GM21737 (cell line): Measurements from ENCODE around the gene TACC2.
"Not testable (repeated sequence)": the region's sequence is repeated elsewhere in the genome, so short reads cannot be mapped to it uniquely, and the experiment has no call there.

ENCODE experiments used
- ATAC-seq: cut with Tn5 transposase; IDR thresholded peaks from one replicate; pipeline ENCODE4 v1.9.1; 2021; ENCODE audit warnings: mild to moderate bottlenecking, moderate library complexity; ENCODE audit not compliant: unreplicated experiment

TACC2 gene, protein sequence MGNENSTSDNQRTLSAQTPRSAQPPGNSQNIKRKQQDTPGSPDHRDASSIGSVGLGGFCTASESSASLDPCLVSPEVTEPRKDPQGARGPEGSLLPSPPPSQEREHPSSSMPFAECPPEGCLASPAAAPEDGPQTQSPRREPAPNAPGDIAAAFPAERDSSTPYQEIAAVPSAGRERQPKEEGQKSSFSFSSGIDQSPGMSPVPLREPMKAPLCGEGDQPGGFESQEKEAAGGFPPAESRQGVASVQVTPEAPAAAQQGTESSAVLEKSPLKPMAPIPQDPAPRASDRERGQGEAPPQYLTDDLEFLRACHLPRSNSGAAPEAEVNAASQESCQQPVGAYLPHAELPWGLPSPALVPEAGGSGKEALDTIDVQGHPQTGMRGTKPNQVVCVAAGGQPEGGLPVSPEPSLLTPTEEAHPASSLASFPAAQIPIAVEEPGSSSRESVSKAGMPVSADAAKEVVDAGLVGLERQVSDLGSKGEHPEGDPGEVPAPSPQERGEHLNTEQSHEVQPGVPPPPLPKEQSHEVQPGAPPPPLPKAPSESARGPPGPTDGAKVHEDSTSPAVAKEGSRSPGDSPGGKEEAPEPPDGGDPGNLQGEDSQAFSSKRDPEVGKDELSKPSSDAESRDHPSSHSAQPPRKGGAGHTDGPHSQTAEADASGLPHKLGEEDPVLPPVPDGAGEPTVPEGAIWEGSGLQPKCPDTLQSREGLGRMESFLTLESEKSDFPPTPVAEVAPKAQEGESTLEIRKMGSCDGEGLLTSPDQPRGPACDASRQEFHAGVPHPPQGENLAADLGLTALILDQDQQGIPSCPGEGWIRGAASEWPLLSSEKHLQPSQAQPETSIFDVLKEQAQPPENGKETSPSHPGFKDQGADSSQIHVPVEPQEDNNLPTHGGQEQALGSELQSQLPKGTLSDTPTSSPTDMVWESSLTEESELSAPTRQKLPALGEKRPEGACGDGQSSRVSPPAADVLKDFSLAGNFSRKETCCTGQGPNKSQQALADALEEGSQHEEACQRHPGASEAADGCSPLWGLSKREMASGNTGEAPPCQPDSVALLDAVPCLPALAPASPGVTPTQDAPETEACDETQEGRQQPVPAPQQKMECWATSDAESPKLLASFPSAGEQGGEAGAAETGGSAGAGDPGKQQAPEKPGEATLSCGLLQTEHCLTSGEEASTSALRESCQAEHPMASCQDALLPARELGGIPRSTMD (N-terminal part only)

DNA sequence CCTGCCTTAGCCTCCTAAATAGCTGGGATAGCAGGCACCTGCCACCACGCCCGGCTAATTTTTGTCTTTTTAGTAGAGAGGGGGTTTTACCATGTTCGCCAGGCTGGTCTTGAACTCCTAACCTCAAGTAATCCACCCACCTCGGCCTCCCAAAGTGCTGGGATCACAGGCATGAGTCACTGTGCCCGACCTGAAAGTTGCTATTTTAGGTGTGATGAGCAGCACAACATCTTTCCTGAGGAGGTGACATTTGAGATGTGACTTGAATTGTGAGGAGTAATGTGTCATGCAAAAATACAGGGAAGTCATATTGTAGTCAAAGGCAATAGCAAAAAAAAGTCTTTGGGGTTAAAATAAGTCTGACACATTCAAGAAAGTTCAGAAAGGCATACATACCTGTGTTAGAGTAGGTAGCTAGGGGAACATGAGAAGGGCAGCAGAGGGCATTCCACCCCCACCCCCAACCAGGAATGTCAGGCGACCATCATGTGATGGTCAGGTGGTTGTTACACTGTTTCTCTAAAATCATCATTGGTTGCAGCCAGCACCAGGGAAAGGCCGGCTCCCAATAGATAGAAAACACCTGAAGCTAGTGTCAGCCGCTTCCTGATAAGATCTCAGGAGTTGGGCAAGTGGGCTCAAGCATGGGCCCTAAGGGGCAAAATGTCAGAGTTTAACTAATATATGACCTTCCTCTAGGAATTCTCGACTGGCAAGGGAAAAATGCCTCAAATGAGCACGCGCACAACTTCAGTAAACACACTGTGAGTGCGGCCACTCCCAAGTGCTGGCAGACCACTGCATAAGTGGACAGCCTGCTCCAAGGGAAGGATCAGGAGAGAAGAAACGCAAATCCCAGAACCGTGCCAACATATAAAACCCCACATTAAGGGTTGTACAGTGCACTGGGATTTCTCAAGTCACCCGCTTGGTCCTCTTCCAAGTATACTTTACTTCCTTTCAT, at the start of gene TACC2:
TACC2 (plus strand) TSS at position 803 of the 964 bp plus-strand sequence. CDS start 32,819 bp downstream, outside the sequence.
- ATAC-seq, result no peak

DNA sequence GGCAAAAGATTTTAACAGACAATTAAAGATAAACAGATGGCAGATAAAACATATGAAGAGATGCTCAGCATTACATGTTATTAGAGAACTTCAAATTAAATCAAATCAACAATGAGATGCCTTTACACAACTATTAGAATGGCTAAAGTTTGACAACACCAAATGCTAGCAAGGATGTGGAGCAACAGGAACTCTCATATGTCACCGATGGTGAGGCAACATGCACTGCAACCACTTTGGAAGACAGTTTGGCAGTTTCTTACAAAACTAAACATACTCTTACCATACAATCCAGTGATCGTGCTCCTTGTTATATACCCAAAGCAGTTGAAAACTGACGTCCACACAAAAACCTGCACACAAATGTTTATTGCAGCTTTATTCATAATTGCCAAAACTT, 47.4 kb upstream of the TACC2 start:
- no peak for ATAC-seq

DNA sequence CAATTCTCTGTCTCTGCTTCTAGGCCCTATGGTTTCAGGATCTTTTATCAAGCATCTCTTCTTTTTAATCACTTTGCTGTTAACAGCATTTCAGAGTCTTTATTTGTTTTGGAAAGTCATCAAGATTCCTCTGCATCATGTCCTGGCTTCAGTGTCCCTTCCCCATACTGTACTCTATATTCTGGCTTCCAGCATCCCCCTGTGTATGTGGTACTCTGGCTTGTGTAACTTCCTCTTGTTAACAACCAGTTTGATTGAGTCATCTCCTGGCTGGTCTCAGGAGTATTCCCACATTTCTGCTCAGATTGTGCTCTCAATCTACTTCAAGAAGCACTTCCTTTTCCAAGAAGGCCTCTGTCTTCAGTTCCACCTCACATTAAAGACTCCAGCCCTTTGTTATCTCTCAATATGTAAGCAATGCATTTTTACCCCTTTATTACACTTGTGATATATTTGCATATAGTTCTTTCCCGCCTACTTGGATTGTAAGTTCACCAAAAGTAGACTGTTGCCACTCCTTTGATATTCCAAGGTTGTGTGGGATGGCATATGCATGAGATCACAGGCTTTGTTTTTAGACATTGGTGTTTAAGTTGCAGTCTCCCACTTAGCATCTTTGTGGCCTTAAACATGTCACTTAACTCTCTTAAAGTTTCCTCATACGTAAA, 46.1 kb upstream of the TACC2 start:
- ATAC-seq, result no peak

DNA sequence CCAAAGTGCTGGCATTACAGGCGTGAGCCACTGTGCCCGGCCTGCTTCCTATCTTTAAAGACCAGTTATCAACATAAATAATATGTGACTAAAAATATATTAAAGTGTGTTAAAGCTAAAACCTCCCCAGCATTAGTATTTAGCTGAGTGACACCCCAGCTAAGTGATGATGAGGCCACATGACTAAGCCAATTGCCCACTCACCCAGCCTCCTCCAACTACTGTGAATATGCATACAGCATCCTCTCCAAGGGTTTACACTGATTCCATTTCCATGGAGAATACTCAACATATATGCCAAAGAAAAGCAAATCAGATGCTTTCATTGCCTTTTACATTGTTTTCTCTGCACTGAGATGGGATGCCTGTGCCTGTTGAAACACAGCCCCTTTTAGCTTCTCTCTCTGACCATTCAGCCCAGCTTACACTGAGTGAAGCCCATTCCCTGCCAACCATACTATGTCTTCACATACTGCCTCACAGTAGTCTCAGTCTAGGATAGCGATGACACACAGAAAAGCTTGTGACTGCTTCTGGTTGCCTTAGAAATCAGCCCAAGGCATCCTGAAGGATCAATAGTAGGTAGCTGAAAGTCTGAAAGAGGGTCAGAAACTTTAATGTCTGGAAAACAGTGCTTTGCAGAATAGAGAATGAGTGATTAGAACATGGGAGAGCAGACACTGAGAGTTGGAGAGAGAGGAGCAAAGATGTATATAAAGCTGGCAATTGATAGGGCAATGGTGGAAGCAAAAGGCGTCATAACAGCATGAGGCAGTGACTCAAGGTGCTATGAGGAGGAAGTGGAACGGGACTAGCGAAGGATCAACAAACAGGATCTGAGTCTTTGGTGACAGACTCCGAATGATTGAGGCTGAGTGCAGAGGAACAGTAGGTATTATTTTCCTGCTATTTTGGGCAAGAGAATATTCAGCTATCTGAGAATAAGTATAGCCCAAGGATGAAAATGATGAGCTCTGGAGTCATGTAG, 41.3 kb upstream of the TACC2 start:
- ATAC-seq, result no peak

DNA sequence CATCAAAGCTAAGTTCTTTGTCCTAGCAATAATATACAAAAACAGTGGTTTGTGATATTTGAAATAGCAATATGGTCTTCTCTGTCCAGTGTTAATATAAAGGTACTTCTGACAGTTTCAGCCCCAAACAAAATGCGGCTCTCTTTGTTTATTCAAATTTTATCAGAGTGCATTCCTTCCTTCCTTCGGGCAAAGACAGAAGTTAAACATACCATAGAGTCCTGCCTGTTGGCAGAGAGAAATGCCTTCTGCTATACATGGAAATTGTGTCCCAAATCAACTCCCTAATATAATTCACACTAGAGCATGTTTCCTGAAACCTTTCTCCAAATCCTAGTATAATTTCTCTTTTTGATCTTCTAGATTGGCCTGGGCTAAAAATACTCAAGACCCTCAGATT, 39.9 kb upstream of the TACC2 start:
- ATAC-seq, result no peak

DNA sequence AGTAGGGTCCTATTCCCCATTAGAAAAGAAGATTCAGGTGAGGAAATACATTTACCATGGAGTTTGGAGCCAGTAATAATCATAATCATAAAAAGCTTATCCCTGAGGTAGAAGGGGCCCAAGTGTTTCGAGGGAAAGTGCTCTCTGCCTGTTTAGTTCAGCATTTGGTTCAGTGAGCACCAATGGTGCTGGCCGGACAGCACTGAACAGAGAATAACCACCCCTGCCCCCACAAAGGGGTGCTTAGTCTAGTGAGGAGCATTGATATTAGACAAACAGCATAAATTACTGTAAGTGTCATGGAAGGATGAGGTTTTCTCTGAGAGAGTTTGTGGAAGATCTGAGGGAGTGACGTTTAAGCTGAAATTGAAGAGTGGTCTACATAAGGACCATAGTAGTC, 39.5 kb upstream of the TACC2 start:
- no peak for ATAC-seq

DNA sequence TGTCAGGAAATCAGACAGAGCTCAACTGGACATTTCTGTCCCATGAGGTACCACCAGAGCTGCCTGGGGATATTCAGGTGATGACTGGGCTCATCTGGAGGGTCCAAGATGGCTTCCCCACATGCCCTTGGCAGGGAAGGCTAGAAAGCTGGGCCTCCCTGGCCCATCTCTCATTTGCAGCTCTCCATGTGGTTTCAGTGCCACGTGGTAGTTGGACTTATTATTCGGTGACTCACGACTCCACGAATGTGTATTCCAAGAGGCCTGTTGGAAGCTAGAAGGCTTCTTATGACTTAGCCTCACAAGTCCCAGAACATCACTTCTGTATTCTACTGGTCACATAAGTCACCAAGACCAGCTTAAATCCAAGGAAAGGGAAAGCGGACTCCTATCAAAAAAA, 36.7 kb upstream of the TACC2 start:
- no peak for ATAC-seq

DNA sequence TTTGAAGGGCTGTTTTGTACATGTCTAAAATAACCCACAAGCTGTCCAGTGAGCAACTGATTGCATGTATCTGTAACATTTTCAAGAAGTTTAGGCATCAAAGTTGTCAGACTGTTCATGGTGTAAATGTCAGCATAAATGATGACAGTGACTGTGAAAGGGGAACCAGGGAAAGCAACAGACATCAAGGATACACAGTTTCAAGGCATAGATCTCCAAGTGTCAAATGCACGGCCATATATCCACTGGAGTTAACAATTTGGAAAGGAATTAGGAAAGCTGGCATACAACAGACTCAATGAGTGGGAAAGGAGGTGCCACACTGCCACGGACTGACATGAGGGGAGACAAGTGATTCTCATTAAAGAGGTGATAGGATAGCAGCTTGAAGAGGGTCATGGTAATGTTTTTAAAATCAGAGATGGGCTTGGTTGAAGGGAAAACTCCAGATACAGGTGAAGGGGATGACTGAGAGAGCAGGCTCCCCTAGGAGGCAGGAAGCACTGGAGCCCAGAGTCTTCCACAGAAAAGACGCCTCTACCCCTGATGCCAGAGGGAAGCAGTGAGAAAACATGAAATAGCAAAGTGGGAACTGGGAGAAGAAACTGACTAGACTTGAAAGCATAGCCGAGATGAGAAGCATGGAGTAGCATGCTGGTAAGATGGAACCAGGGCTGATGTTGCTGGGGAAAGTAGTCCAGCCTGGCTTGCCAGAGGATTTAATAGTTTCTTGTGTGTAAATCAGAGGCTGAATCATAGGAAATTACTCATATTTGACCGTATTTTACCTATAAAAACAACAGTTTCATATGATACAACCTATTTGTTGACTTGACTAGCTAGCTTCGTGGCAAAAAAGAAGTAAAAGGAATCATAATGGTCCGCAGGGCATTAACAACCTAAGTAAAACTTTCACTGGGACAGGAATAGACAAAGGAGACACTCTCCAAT, 32.6 kb upstream of the TACC2 start:
- ATAC-seq, result no peak

DNA sequence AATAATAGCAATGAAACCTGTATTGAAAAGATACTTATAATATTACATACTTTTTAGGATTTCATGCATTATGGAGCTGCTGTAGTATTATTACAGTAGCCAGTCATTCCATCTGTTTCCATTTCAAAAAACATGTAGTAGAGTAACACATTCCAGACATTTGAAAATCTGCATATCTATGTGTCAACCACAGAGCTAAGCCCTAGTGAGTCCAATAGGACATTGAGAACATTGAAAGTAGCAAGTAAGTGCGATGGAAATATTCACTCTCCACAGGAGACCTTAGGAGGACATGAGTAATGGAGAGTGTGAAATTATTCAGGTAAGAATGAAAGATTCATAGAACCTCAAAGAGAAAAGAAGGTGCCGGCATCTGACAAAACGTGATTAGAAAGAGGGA, 29.3 kb upstream of the TACC2 start:
- ATAC-seq, result no peak

DNA sequence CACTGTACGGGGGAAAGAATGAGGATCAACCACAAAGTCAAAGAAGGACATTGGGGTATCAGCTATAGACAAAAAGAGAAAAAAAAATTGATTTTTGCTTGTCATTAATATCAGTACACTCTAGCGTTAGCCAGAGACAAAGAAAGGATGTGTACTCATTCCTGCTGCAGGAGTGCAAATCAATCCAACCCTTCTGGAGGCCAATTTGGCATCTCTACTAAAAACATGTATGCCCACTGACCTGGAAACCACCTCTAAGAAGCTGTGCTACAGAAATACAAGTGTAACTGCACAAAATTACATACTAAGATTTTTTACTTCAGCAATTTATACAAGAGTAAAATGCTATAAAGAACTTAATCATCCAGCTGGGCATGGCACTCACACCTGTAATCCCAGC, 27.5 kb upstream of the TACC2 start:
- no peak for ATAC-seq

DNA sequence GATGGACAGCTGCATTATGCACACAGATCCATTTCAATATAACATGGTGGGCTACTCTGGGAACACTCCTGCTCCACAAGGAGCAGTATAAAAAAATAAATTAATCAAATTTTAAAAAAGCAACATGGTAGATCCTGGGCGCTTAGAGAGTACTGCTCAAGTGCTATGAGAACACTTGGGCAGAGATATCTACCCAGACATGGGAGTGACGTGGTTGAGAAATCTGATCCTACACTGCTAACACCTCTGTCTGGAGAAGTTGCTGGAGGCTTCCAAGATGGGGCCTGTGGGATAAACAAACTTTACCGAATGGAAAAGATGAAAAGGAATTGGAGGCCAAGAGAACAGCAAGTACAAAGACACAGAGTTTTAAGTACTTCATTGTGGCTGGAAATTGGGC, 23.0 kb upstream of the TACC2 start:
- ATAC-seq, result no peak

DNA sequence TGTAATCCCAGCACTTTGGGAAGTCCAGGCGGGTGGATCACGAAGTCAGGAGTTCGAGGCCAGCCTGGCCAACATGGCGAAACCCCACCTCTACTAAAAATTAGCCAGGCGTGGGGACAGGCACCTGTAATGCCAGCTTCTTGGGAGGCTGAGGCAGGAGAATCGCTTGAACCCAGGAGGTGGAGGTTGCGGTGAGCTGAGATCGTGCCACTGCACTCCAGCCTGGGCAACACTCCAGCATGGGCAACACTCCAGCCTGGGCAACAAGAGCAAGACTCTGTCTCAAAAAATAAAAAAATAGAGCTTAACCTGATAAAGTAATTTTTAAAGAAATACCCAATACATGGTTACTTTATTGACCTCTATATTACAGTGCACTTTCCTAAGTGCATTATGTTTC, 19.9 kb upstream of the TACC2 start:
- ATAC-seq, result not testable (repeated sequence)

DNA sequence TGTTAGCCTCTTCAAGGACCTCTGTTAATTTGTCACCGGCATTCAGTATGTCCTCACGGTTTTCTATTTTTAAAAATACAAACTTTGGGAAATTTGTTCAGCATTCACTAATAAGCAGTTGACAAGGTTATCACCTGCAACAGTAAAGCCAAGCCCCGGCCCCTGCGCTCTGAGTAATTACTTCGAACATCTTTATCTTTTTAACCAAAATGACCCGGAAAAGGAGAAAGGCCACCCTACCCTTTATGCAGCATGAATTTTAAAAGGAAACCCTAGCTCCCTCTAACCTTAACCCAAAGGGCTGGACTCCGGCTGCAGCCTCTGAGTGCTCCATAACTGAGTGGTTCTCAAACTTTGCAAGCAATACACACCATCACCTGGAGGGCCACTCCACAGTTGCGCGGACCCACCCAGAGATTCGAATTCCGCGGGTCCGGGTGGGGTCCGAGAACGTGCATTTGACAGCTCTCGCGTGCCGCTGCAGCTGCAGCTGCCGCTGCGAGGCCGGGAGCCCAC, 14.9 kb upstream of the TACC2 start:
- peak; percentile 29 for ATAC-seq

DNA sequence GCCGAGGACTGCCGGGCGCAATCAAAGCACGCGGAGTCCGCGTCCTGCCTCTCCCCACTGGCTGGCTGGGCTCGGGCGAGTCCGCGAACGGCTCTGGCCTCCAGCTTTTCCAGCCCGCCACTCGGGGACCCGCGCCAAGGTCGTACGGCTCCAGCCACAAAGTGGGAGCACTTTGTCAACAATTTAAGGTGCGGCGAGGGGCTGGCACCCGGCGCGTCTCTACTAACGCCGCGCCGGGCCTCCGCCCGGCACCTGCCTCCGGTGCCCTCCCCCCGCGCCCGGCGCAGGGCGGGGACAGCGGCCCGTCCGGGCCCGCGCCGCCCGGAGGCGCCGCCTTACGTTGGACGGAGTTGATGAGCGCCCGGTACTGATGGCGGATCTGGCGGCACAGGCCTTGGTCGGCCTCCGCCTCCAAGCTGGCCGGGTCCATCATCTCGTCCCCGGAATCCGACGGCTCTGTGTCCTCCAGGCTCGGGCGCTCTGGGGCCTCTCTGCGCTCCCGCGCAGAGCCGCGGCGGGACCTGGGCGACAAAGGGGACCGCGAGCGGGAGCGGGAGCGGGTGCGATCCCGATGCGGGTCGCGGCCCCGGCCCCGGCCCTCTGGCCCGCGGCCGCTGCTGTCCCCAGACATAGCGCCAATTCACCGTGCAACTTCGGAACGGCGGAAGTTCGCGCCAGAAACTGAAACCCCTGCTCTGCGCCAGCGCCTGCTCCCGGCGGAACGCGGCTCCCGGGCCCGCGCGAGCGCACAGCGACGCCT, 14.2 kb upstream of the TACC2 start, which contains the start of gene NSMCE4A:
NSMCE4A (minus strand) TSS at position 683 of the 760 bp plus-strand sequence; CDS start at position 631, 52 bp downstream.
- ATAC-seq, result peak; percentile 84

DNA sequence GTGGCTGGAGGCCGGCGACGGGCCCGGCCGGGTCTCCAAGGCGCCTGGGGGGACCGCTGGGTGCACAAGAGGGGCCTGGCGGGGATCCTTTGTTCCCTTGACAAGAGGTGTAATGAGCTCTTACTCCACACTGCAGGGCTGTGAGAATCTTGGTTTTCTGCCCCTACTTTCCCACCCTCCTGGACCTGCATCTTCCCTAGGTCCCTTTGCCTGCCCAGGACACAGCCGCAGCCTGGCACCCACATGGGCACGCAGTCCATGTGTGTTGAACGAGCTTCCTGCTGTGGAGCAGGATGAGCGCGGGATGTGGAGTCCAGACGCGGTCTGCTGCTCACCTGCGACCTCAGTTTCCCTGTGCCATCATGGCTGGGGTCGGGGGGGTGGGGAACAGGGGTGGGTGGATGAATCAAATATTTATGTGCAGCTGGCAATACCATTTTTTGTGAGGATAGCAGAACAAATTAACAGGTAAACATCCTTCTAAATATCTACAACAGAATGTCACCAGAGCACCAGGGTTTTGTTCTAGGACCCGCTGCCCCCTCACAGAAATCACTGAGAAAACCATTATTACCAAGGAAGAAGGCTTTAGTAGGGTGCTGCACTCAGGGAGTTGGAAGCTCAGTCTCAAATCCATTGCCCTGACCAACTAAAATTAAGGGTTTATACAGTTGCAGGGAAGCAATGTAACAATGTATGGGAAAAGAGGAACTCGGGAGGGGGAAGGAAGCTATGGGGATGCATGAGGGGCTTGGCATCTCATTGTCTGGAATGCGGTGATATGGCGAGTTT, 13.5 kb upstream of the TACC2 start:
- ATAC-seq, result no peak
